MCF 10A (cell line): ENCODE results near the gene RABGGTA. TPM values are rescaled to one million over a fixed set of nuclear protein-coding genes. Genes with fewer than 3 reads are reported as not detected.

Experiments used
- BruUV-seq: library from RNA; stranded (reverse); fragments of 400-500 nt; replicated peaks from 2 replicates; lab custom pipeline; 2021; lab: Mats Ljungman, UMichigan
- CTCF ChIA-PET: fragments of 300-600 bp; sonication (Branson Sonifier 250); formaldehyde crosslinking; extraction: SDS; loops from one replicate; lab custom pipeline; 2021; ENCODE audit warnings: antibody characterized with exemption, inconsistent platforms; lab: Yijun Ruan, JAX
- POLR2A ChIA-PET: fragments of 300-600, 350-650 bp; sonication (Branson Sonifier 250); formaldehyde crosslinking; extraction: SDS; loops from one replicate; lab custom pipeline; 2020; ENCODE audit warnings: antibody characterized with exemption, inconsistent platforms; lab: Yijun Ruan, JAX
- DNase-seq: peaks from one replicate; pipeline ENCODE4 v3.0.0-alpha.2; 2018; ENCODE audit not compliant: unreplicated experiment
- H3K27ac Mint-ChIP-seq: one replicate; pipeline ENCODE4 v1.8.0; 2022; ENCODE audit warnings: mild to moderate bottlenecking, low read depth, mixed read lengths; ENCODE audit not compliant: unreplicated experiment
- H3K27me3 Mint-ChIP-seq: one replicate; pipeline ENCODE4 v1.8.0; 2022; ENCODE audit warnings: mixed read lengths; ENCODE audit not compliant: insufficient read depth, unreplicated experiment
- H3K36me3 Mint-ChIP-seq: one replicate; pipeline ENCODE4 v1.8.0; 2022; ENCODE audit warnings: mild to moderate bottlenecking, moderate library complexity, mixed read lengths; ENCODE audit not compliant: insufficient read depth, unreplicated experiment
- H3K4me1 Mint-ChIP-seq: one replicate; pipeline ENCODE4 v1.8.0; 2022; ENCODE audit warnings: mixed read lengths; ENCODE audit not compliant: insufficient read depth, unreplicated experiment
- H3K4me3 Mint-ChIP-seq: one replicate; pipeline ENCODE4 v1.8.0; 2022; ENCODE audit warnings: mild to moderate bottlenecking, moderate library complexity, mixed read lengths; ENCODE audit not compliant: unreplicated experiment
- H3K9me3 Mint-ChIP-seq: one replicate; pipeline ENCODE4 v1.8.0; 2022; ENCODE audit warnings: mixed read lengths; ENCODE audit not compliant: unreplicated experiment
- CTCF ChIP-seq: fragments of 200-600 bp; IDR thresholded peaks from one replicate; pipeline ENCODE4 v1.8.0; 2022; ENCODE audit warnings: antibody characterized with exemption, mild to moderate bottlenecking; ENCODE audit not compliant: unreplicated experiment
- intact Hi-C: fragments of 100-400 bp; cut with micrococcal nuclease; formaldehyde crosslinking; loops from 2 replicates; pipeline ENCODE4 v1.14.1; 2022
- total RNA-seq: library from RNA; stranded (reverse); gene quantifications from 2 replicates; pipeline ENCODE4 v1.2.3, GENCODE V29; 2022

RABGGTA gene
- total RNA-seq, 1 experiment from 2014 or later = 75.0 TPM

DNA sequence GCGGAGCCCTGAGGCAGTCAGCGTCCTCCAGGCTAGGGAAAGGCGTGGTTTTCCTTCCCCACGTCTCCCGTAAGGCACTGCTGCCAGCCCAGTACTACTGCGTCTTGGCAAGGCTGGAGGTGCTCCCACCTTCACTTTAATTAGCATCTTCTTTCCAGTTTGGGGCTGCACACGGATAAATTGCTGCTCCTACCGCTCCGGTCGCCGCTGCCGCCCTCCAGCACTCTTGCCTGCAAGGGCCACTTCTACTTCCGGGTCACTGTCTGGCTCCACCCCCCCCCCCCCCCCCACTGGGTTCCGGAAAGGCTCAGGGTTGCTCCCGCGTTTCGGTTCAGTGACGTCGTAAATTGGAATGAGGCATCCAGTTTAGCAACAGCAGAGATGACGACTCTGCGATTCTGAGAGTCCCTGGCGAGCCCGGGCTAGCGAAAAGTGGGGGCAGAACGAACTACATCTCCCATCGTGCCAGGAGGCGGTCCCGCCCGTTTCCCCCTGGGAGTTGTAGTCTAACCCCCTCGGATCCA is 39.2 kb downstream of the RABGGTA start, which contains the start of gene NEDD8:
Gene NEDD8, minus strand, starts transcription at position 247 of the 524 bp plus-strand sequence. Its CDS starts 100 bp downstream, at position 147.
- ChIA-PET POLR2A (interaction anchor here (0.7 to 2.8 kb wide), 13 partner anchors 10 to 96 kb away, joined by 3 to 45 read pairs (median 7); partner anchors contain the start of genes CHMP4A, DHRS1, IPO4 and LTB4R2), CTCF (interaction anchor here (0.6 to 17.7 kb wide), 6 partner anchors 10 to 1129 kb away, joined by 3 to 414 read pairs (median 3); partner anchors contain the start of genes DHRS1, NOP9 and TINF2)
- TF ChIP-seq CTCF = no peak
- Mint-ChIP-seq H3K27ac (peak within 1 kb of the TSS; percentile 70), H3K4me1 (peaks cover 24% of the 10 kb centered on the region), H3K4me3 (peak within 1 kb of the TSS; percentile 77), H3K27me3 (no peaks in the 10 kb centered on the region), H3K9me3 (no peaks in the 10 kb centered on the region), H3K36me3 (peaks cover 52% of the 10 kb centered on the region)
- no TSS peak for BruUV-seq
- intact Hi-C loops = loop anchor here (1.0 kb wide), 1 partner anchor 16 kb away; the partner anchor contains the start of gene MDP1
- DNase-seq = peak; percentile 98

GRCh38 chr14:24231263-24232120 is 39.9 kb downstream of the RABGGTA start:
- Mint-ChIP-seq H3K9me3 (no peaks in the 10 kb centered on the region), H3K4me3 (peak overlapping the region; percentile 77)
- BruUV-seq = TSS peak; percentile 61

DNA sequence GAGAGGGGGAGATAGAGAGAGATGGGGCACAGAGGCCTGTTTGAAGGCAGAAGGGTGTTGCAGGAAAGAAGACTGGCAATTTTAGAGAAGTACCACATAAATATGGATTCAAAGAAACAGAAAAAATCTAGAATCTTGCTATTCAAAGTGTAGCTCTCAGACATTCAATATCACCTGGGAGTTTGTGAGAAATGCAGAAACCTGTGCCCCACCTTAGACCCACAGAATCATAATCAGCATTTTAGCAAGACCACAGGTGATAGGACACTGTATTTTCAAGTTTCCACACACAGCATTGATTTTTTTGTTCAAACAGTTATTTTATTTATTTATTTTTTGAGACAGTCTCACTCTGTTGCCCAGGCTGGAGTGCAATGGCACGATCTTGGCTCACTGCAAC is 42.5 kb downstream of the RABGGTA start:
- Mint-ChIP-seq H3K27ac (no peak overlapping the region), H3K27me3 (no peaks in the 10 kb centered on the region), H3K4me3 (no peak overlapping the region), H3K36me3 (peaks cover 50% of the 10 kb centered on the region), H3K4me1 (peaks cover 26% of the 10 kb centered on the region), H3K9me3 (no peaks in the 10 kb centered on the region)
- intact Hi-C loops = no loop called here
- CTCF ChIA-PET = interaction anchor here (0.8 to 1.9 kb wide), 2 partner anchors 69 to 79 kb away, joined by 3 to 9 read pairs; partner anchors contain the start of gene CIDEB
- no peak for DNase-seq
- no TSS peak for BruUV-seq
- POLR2A ChIA-PET = interaction anchor here (0.6 to 1.6 kb wide), 5 partner anchors 9 to 71 kb away, joined by 3 to 5 read pairs (median 3); partner anchors contain the start of genes DHRS1, MDP1 and NOP9
- no peak for TF ChIP-seq CTCF

More at GRCh38 chr14:24231263-24232120, 39.9 kb downstream of the RABGGTA start:
- peak; percentile 23 for DNase-seq
- no peak for TF ChIP-seq CTCF
- ChIA-PET POLR2A (interaction anchor here (0.6 to 2.5 kb wide), 16 partner anchors 11 to 659 kb away, joined by 3 to 14 read pairs (median 3); partner anchors contain the start of genes CHMP4A, IPO4, MDP1 and RNF31), CTCF (interaction anchor here (0.6 to 1.2 kb wide), 9 partner anchors 15 to 582 kb away, joined by 3 to 5 read pairs (median 3); partner anchors contain the start of gene CIDEB)
- Mint-ChIP-seq H3K36me3 (peaks cover 48% of the 10 kb centered on the region), H3K27me3 (no peaks in the 10 kb centered on the region), H3K27ac (peak overlapping the region; percentile 70), H3K4me1 (peaks cover 26% of the 10 kb centered on the region)
- intact Hi-C loops = loop anchor here (1.0 kb wide), 1 partner anchor 15 kb away; the partner anchor contains the start of gene MDP1
